HAP-1 (cell line): ENCODE measurements around the gene CETP.
"Not testable (repeated sequence)": the region's sequence is repeated elsewhere in the genome, so short reads cannot be mapped to it uniquely, and the experiment has no call there.

Source experiments
- DNase-seq, 2 experiments: peaks; one replicate each; pipeline ENCODE4 v3.0.0-alpha.2; 2016 to 2020; ENCODE audit warnings: low spot score in 2 of 2
- H3K27me3 ChIP-seq: fragments of 250-450 bp; sonication (Bioruptor Pico); 2 replicates; pipeline ENCODE4 v1.5.1; 2020; ENCODE audit warnings: low read depth, mild to moderate bottlenecking, moderate library complexity
- H3K36me3 ChIP-seq: fragments of 250-450 bp; sonication (Bioruptor Pico); replicated peaks from 2 replicates; pipeline ENCODE4 v1.5.1; 2020; ENCODE audit warnings: mild to moderate bottlenecking
- H3K4me1 ChIP-seq: fragments of 250-450 bp; sonication (Bioruptor Pico); 2 replicates; pipeline ENCODE4 v1.5.1; 2020; ENCODE audit warnings: mild to moderate bottlenecking
- H3K4me3 ChIP-seq: fragments of 250-450 bp; sonication (Bioruptor Pico); 2 replicates; pipeline ENCODE4 v1.5.1; 2020; ENCODE audit warnings: mild to moderate bottlenecking, moderate library complexity
- H3K9me3 ChIP-seq: fragments of 250-450 bp; sonication (Bioruptor Pico); 2 replicates; pipeline ENCODE4 v1.5.1; 2020; ENCODE audit warnings: mild to moderate bottlenecking, moderate library complexity
- in situ Hi-C: fragments of 300-500 bp; cut with MboI; formaldehyde crosslinking; loops from 3 replicates; pipeline ENCODE4 v1.14.3; 2020; ENCODE audit warnings: low sequenced_read_pairs, inconsistent platforms, mixed read lengths

Gene CETP

GRCh38 chr16:56995136-56995805 is 33.5 kb downstream of the CETP start:
- in situ Hi-C loops, result no loop called here
- Histone ChIP-seq H3K4me1 (peaks cover 8% of the 10 kb centered on the region), H3K4me3 (no peak overlapping the region), H3K9me3 (no peaks in the 10 kb centered on the region), H3K36me3 (no peaks in the 10 kb centered on the region), H3K27me3 (no peaks in the 10 kb centered on the region)
- DNase-seq, result no peak

GRCh38 chr16:56997264-56997663 is 35.5 kb downstream of the CETP start:
- in situ Hi-C loops, result no loop called here
- Histone ChIP-seq H3K4me3 (no peak overlapping the region), H3K4me1 (no peaks in the 10 kb centered on the region), H3K27me3 (no peaks in the 10 kb centered on the region), H3K9me3 (no peaks in the 10 kb centered on the region), H3K36me3 (no peaks in the 10 kb centered on the region)
- DNase-seq, result no peak

- Histone ChIP-seq H3K9me3 (no peaks in the 10 kb centered on the region), H3K4me1 (no peaks in the 10 kb centered on the region), H3K27me3 (no peaks in the 10 kb centered on the region), H3K4me3 (no peak overlapping the region), H3K36me3 (no peaks in the 10 kb centered on the region)
- in situ Hi-C loops, result no loop called here
- DNase-seq, result no peak
These were observed 36.2 kb downstream of the CETP start for GRCh38 chr16:56997931-56998330.

- Histone ChIP-seq H3K27me3 (no peaks in the 10 kb centered on the region), H3K36me3 (no peaks in the 10 kb centered on the region), H3K4me1 (no peaks in the 10 kb centered on the region), H3K4me3 (no peak overlapping the region), H3K9me3 (no peaks in the 10 kb centered on the region)
- no peak for DNase-seq
- in situ Hi-C loops, result no loop called here
These were observed 36.6 kb downstream of the CETP start for GRCh38 chr16:56998352-56998751.

DNA sequence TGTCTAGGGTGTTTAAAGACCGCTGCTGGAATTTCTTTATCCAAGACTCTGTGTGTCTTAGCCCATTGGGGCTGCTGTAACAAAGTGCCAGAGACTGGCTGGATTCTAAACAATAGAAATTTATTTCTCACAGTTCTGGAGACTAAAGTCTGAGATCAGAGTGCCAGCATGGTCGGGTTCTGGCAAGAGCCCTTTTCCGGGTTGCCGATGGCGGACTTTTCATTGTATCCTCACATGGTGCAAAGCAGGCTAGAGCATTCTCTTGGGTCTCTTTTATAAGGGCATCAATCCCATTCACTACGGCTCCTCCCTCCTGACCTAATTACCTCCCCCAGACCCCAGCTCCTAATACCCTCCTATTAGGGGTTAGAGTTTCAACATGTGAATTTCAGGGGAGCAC is 37.1 kb downstream of the CETP start:
- Histone ChIP-seq H3K36me3 (no peaks in the 10 kb centered on the region), H3K27me3 (no peaks in the 10 kb centered on the region), H3K4me1 (no peaks in the 10 kb centered on the region), H3K9me3 (no peaks in the 10 kb centered on the region), H3K4me3 (no peak overlapping the region)
- in situ Hi-C loops, result no loop called here
- DNase-seq, result no peak

DNA sequence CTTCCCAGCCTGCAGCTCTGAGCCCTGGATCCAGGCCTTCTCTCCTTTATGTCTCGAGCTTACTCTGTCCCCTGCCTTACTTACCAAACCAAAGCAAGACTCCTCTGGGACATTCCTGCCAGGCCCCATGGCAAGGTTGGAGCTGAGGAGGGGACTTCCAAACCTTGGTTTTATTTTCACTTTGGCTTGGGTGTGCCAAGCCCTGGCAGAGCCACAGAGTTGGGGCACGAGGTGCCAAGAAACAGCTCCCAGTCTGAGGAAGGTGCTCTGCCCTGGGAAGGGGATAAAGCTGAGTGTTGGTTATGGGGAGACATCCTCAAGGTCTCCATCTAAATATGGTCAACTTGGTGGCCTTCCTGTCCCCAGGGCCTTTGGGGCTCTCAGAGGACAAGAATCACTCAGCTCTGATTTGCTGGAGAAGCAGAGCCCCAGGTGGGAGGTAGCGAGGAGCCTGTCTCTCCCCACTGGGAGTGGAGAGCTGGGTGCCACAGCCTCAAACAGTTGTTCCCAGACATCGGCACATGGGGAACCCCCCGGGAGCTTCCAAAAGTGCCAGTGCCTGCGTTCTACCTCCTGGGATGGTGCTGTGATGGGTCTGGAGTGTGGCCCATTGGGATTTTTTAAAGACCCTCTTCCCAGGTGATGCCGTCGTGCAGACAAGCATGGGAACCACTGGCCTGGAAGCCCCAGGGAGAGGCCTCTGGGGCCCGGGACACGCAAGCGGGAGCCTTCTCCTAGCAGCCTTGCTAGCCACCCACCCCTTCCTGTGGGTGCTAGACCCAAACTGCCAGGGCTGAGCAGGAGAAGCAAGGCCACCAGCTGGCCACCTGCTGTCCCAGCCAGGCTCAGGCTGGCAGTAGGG is 37.9 kb downstream of the CETP start:
- H3K4me3 ChIP-seq, result no peak overlapping the region
- no peaks in the 10 kb centered on the region for H3K27me3 ChIP-seq
- no peak for DNase-seq
- no peaks in the 10 kb centered on the region for H3K9me3 ChIP-seq
- no peaks in the 10 kb centered on the region for H3K4me1 ChIP-seq
- H3K36me3 ChIP-seq, result no peaks in the 10 kb centered on the region
- in situ Hi-C loops, result no loop called here

GRCh38 chr16:57000271-57001025 is 38.7 kb downstream of the CETP start:
- in situ Hi-C loops, result no loop called here
- Histone ChIP-seq H3K4me3 (no peak overlapping the region), H3K36me3 (no peaks in the 10 kb centered on the region), H3K4me1 (peaks cover 4% of the 10 kb centered on the region; the same call in 1 of the 2 replicates), H3K9me3 (no peaks in the 10 kb centered on the region), H3K27me3 (no peaks in the 10 kb centered on the region)
- DNase-seq, result no peak

- in situ Hi-C loops, result no loop called here
- no peak for DNase-seq
- no peaks in the 10 kb centered on the region for H3K9me3 ChIP-seq
- H3K4me3 ChIP-seq, result no peak overlapping the region
- H3K27me3 ChIP-seq, result no peaks in the 10 kb centered on the region
- no peaks in the 10 kb centered on the region for H3K36me3 ChIP-seq
- peaks cover 4% of the 10 kb centered on the region; the same call in 1 of the 2 replicates for H3K4me1 ChIP-seq
These were observed 39.4 kb downstream of the CETP start for GRCh38 chr16:57001026-57001679.

DNA sequence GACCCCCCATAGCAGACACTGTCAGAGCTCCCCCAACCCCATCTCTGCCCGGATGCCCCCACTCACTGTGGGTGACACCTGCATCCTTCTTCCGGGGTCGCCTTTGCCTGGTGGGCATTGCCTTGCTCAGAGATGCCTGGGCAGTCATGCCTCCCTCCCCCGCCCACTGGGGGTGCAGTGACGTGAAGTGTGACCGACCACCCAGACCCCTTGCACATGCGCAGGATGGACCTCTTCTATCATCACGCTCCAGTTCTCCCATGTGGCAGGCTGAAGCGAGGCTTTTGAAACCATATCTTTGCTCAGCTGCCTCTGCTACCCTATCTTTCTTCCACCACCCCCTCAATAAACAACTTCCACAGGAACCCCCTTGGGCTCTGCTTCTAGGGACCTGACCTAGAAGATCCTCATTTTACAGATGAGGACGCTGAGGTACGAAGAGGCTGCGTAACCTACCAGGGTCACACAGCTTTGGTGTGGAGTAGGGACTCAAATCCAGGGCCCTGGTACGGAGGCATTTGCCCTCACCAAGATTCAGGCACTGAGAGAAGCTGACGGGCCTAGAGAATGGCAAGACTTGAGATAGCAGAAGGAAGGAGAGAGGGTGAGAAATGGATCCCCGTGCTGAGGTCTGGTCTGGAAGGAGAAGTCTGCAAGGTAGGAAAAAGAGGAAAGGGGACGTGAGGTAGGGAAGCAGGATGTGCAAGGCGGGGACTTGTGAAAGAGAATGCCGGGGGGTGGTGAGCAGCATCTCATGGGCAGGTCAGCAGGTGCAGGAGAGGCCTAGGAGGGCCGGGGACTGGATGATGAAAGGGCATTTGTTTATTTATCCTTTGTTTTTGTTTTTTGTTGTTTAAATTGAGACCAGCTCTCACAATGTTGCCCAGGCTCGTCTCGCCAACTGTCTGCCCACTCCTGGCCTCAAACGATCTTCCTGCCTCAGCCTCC is 42.0 kb downstream of the CETP start:
- DNase-seq, result no peak
- Histone ChIP-seq H3K36me3 (no peaks in the 10 kb centered on the region), H3K27me3 (no peaks in the 10 kb centered on the region), H3K4me3 (no peak overlapping the region), H3K4me1 (peaks cover 4% of the 10 kb centered on the region; the same call in 1 of the 2 replicates), H3K9me3 (no peaks in the 10 kb centered on the region)
- in situ Hi-C loops, result no loop called here

DNA sequence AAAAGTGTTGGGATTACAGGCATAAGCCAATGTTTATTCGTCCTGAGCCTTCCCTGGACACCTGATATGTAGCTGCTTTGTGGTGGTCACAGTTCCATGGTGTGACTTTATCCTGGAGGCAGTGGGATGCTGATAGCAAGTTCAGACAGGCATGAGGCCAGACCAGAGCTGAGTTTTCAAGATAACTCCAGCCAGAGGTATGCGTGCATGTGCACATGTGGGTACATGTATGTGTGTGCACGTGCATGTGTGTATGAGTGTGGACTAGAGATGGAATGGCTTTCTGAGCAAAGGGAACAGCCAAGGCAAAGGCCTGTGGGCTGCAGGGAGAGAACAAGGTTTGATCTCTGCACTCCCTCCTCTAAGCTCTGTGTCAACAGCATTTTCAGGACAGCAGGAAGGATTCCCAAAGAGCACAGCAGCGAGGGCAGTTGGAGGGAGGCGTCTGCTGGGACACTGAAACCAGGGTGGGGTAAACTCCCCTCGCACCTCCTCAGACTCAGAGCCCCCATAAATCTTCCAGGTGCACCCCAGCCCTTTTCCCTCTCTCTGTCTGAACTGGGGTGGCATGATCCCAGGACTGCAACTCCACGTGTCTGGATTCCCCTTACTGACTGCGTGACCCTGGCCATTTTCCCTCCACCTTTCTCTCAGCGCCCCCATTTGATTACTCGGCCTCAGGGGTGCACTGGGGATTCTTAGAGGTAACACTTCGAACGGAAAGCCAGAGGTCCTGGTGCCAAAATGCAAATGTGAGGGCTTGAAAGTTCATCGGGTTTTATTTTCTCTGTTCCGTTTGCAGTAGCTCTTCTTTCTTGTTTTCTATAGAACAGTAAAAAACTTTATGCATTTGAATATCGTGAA is 42.9 kb downstream of the CETP start:
- Histone ChIP-seq H3K4me1 (peaks cover 4% of the 10 kb centered on the region; the same call in 1 of the 2 replicates), H3K4me3 (no peak overlapping the region), H3K9me3 (no peaks in the 10 kb centered on the region), H3K36me3 (no peaks in the 10 kb centered on the region), H3K27me3 (no peaks in the 10 kb centered on the region)
- DNase-seq, result no peak
- in situ Hi-C loops, result no loop called here

GRCh38 chr16:57005597-57005996 is 43.8 kb downstream of the CETP start:
- H3K4me1 ChIP-seq, DNase-seq, H3K27me3 ChIP-seq, in situ Hi-C loops, H3K4me3 ChIP-seq, H3K9me3 ChIP-seq, H3K36me3 ChIP-seq: not testable (repeated sequence)

GRCh38 chr16:57007050-57007449 is 45.3 kb downstream of the CETP start:
- no peaks in the 10 kb centered on the region for H3K36me3 ChIP-seq
- DNase-seq, result no peak
- H3K27me3 ChIP-seq, result no peaks in the 10 kb centered on the region
- no peaks in the 10 kb centered on the region for H3K9me3 ChIP-seq
- no peak overlapping the region for H3K4me3 ChIP-seq
- H3K4me1 ChIP-seq, result peaks cover 4% of the 10 kb centered on the region; the same call in 1 of the 2 replicates
- in situ Hi-C loops, result no loop called here
